GM19395 (cell line): ENCODE data around the gene PATL2.
"Not testable (repeated sequence)": the region's sequence is repeated elsewhere in the genome, so short reads cannot be mapped to it uniquely, and the experiment has no call there.

Source experiments
- ATAC-seq: cut with Tn5 transposase; IDR thresholded peaks from one replicate; pipeline ENCODE4 v1.9.1; 2021; ENCODE audit warnings: mild to moderate bottlenecking, moderate library complexity; ENCODE audit not compliant: unreplicated experiment

Gene PATL2

GRCh38 chr15:44654858-44655257, 56.3 kb downstream of the PATL2 start:
- no peak for ATAC-seq

GRCh38 chr15:44647637-44648036, 63.5 kb downstream of the PATL2 start:
- ATAC-seq = no peak

- ATAC-seq = no peak
Observed at GRCh38 chr15:44647036-44647435, 64.1 kb downstream of the PATL2 start.

GRCh38 chr15:44646460-44646859, 64.7 kb downstream of the PATL2 start:
- ATAC-seq = no peak

GRCh38 chr15:44641651-44642050, 69.5 kb downstream of the PATL2 start:
- no peak for ATAC-seq

GRCh38 chr15:44636976-44637375, 74.1 kb downstream of the PATL2 start:
- no peak for ATAC-seq

- no peak for ATAC-seq
Observed at GRCh38 chr15:44633603-44634002, 77.5 kb downstream of the PATL2 start.

GRCh38 chr15:44625286-44625685, 85.8 kb downstream of the PATL2 start:
- not testable (repeated sequence) for ATAC-seq

GRCh38 chr15:44623178-44623577, 87.9 kb downstream of the PATL2 start:
- ATAC-seq = no peak

GRCh38 chr15:44620081-44620480, 91.0 kb downstream of the PATL2 start:
- ATAC-seq = no peak

GRCh38 chr15:44616974-44617373, 94.1 kb downstream of the PATL2 start:
- ATAC-seq = no peak
